Measurements from ENCODE around the gene HSD3B1.

The HSD3B1 gene

GRCh38 chr1:119469741-119470140, 37.3 kb upstream of the HSD3B1 start:
- no peak for TF ChIP-seq CTCF (IDR thresholded peaks at IDR 0.05; ENCODE audit: control insufficient read depth, insufficient read depth, low read depth, low read length, missing control alignments)

GRCh38 chr1:119470377-119470776, 36.6 kb upstream of the HSD3B1 start:
- DNase-seq (ENCODE audit: low read depth): no peak
- TF ChIP-seq CTCF (IDR thresholded peaks at IDR 0.05; ENCODE audit: control insufficient read depth, insufficient read depth, low read depth, low read length, missing control alignments): no peak
- H3K4me3 ChIP-seq (ENCODE audit: control insufficient read depth, low read depth, low read length): no peak overlapping the region

More at GRCh38 chr1:119469741-119470140, 37.3 kb upstream of the HSD3B1 start:
- H3K4me3 ChIP-seq (ENCODE audit: control insufficient read depth, low read depth, low read length): no peak overlapping the region
- DNase-seq (ENCODE audit: low read depth): no peak

- DNase-seq (ENCODE audit: low read depth): no peak
- no peak overlapping the region for H3K4me3 ChIP-seq (ENCODE audit: control insufficient read depth, low read depth, low read length)
- TF ChIP-seq CTCF (IDR thresholded peaks at IDR 0.05; ENCODE audit: control insufficient read depth, insufficient read depth, low read depth, low read length, missing control alignments): no peak
These were observed 36.1 kb upstream of the HSD3B1 start for GRCh38 chr1:119470958-119471357.

- no peak overlapping the region for H3K4me3 ChIP-seq (ENCODE audit: control insufficient read depth, low read depth, low read length)
- TF ChIP-seq CTCF (IDR thresholded peaks at IDR 0.05; ENCODE audit: control insufficient read depth, insufficient read depth, low read depth, low read length, missing control alignments): no peak
- DNase-seq (ENCODE audit: low read depth): no peak
These were observed 35.4 kb upstream of the HSD3B1 start for GRCh38 chr1:119471566-119471965.

- TF ChIP-seq CTCF (IDR thresholded peaks at IDR 0.05; ENCODE audit: control insufficient read depth, insufficient read depth, low read depth, low read length, missing control alignments): no peak
- no peak for DNase-seq (ENCODE audit: low read depth)
- H3K4me3 ChIP-seq (ENCODE audit: control insufficient read depth, low read depth, low read length): no peak overlapping the region
These were observed 34.8 kb upstream of the HSD3B1 start for GRCh38 chr1:119472080-119472818.

GRCh38 chr1:119472819-119473175, 34.2 kb upstream of the HSD3B1 start:
- TF ChIP-seq CTCF (IDR thresholded peaks at IDR 0.05; ENCODE audit: control insufficient read depth, insufficient read depth, low read depth, low read length, missing control alignments): no peak
- H3K4me3 ChIP-seq (ENCODE audit: control insufficient read depth, low read depth, low read length): no peak overlapping the region
- no peak for DNase-seq (ENCODE audit: low read depth)
